GM18498 (cell line): Measurements from ENCODE around the gene R3HCC1L.
"Not testable (repeated sequence)": the region's sequence is repeated elsewhere in the genome, so short reads cannot be mapped to it uniquely, and the experiment has no call there.

Experiments used
- ATAC-seq: cut with Tn5 transposase; IDR thresholded peaks from one replicate; pipeline ENCODE4 v1.9.1; 2021; ENCODE audit warnings: mild to moderate bottlenecking, moderate library complexity; ENCODE audit not compliant: unreplicated experiment

Gene R3HCC1L

GRCh38 chr10:98226508-98227144 is 92.2 kb downstream of the R3HCC1L start:
- ATAC-seq: no peak

GRCh38 chr10:98227713-98228112 is 93.3 kb downstream of the R3HCC1L start:
- ATAC-seq: not testable (repeated sequence)

GRCh38 chr10:98228266-98228665 is 93.8 kb downstream of the R3HCC1L start:
- ATAC-seq: not testable (repeated sequence)

- ATAC-seq: no peak
These were observed 97.0 kb downstream of the R3HCC1L start for GRCh38 chr10:98231417-98231816.

- ATAC-seq: no peak
These were observed 101.4 kb downstream of the R3HCC1L start for GRCh38 chr10:98235846-98236245.

GRCh38 chr10:98236862-98237261 is 102.4 kb downstream of the R3HCC1L start:
- no peak for ATAC-seq

- no peak for ATAC-seq
These were observed 103.9 kb downstream of the R3HCC1L start for GRCh38 chr10:98238391-98238790.

- ATAC-seq: no peak
These were observed 106.1 kb downstream of the R3HCC1L start for GRCh38 chr10:98240524-98240923.

- ATAC-seq: no peak
These were observed 108.4 kb downstream of the R3HCC1L start for GRCh38 chr10:98242823-98243222.

GRCh38 chr10:98244141-98244540 is 109.7 kb downstream of the R3HCC1L start:
- no peak for ATAC-seq

GRCh38 chr10:98244586-98244985 is 110.1 kb downstream of the R3HCC1L start:
- no peak for ATAC-seq

GRCh38 chr10:98246911-98247805 is 112.7 kb downstream of the R3HCC1L start:
- no peak for ATAC-seq

GRCh38 chr10:98248018-98248417 is 113.6 kb downstream of the R3HCC1L start:
- ATAC-seq: no peak

GRCh38 chr10:98249134-98249533 is 114.7 kb downstream of the R3HCC1L start:
- ATAC-seq: no peak

GRCh38 chr10:98251399-98251798 is 116.9 kb downstream of the R3HCC1L start:
- ATAC-seq: no peak

- ATAC-seq: no peak
These were observed 118.0 kb downstream of the R3HCC1L start for GRCh38 chr10:98252464-98252863.

GRCh38 chr10:98253499-98253898 is 119.0 kb downstream of the R3HCC1L start:
- ATAC-seq: no peak

- no peak for ATAC-seq
These were observed 119.9 kb downstream of the R3HCC1L start for GRCh38 chr10:98254234-98254974.

GRCh38 chr10:98255146-98255877 is 120.9 kb downstream of the R3HCC1L start:
- no peak for ATAC-seq

GRCh38 chr10:98256692-98257091 is 122.2 kb downstream of the R3HCC1L start:
- no peak for ATAC-seq

GRCh38 chr10:98257198-98257597 is 122.7 kb downstream of the R3HCC1L start:
- ATAC-seq: no peak
